Measurements from ENCODE around the gene TEDC1.

DNA sequence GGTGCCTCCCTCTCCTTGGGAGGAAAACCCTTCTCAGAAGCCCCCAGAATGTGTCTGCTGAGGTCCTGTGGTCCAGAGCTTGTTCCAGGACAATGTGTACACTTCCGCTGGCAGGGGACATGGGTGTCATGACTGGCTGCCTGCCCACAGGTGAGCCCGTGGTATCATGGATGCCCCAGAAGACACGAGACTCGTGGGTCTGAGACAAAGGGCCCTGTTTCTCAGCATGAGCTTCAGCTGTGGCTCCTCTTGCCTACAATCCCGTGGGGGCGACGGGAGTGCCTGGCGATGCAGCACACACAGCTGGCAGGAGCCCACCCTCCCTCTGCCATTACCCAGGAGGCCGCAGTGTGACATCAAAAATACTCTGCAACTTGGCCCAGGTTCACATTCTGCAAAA, 42.3 kb downstream of the TEDC1 start:
- TF ChIP-seq, protein P1, sequence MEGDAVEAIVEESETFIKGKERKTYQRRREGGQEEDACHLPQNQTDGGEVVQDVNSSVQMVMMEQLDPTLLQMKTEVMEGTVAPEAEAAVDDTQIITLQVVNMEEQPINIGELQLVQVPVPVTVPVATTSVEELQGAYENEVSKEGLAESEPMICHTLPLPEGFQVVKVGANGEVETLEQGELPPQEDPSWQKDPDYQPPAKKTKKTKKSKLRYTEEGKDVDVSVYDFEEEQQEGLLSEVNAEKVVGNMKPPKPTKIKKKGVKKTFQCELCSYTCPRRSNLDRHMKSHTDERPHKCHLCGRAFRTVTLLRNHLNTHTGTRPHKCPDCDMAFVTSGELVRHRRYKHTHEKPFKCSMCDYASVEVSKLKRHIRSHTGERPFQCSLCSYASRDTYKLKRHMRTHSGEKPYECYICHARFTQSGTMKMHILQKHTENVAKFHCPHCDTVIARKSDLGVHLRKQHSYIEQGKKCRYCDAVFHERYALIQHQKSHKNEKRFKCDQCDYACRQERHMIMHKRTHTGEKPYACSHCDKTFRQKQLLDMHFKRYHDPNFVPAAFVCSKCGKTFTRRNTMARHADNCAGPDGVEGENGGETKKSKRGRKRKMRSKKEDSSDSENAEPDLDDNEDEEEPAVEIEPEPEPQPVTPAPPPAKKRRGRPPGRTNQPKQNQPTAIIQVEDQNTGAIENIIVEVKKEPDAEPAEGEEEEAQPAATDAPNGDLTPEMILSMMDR (optimal IDR thresholded peaks at IDR 0.05 in 1 of 3, IDR thresholded peaks at IDR 0.05 in 1 of 3, conservative IDR thresholded peaks at IDR 0.05 in 1 of 3; ENCODE audit: extremely low read depth in 1 of 3, insufficient read depth in 2 of 3, low read length in 3 of 3), result no peak
- no peak for TF ChIP-seq EZH2 (IDR thresholded peaks at IDR 0.05; ENCODE audit: low read length)

All from keratinocyte (primary cell).